CD14-positive monocyte (primary cell): ENCODE measurements around the gene UTP4. TPM values are rescaled to one million over a fixed set of nuclear protein-coding genes. Genes with fewer than 3 reads are reported as not detected.

ENCODE experiments used
- DNase-seq, 3 donors: peaks; one replicate each; pipeline ENCODE4 v3.0.0-alpha.2; 2011 to 2022
- H2AFZ ChIP-seq: 2 replicates; pipeline ENCODE4 v1.6.0; 2012; ENCODE audit warnings: mild to moderate bottlenecking, low read depth, low read length, inconsistent platforms; ENCODE audit not compliant: insufficient read depth, poor library complexity, severe bottlenecking
- H3K27ac ChIP-seq, 2 donors: 1 replicate in 1 of 2; 2 replicates in 1 of 2; pipeline ENCODE4 v1.5.1; 2012 to 2013; ENCODE audit warnings: low read length in 2 of 2, control low read depth in 1 of 2, inconsistent platforms in 1 of 2, low read depth in 1 of 2, mild to moderate bottlenecking in 1 of 2
- H3K27me3 ChIP-seq, 2 donors: one replicate each; pipeline versions ENCODE4 v1.6.0 to v1.6.1; 2011 to 2013; ENCODE audit warnings: low read length in 2 of 2; ENCODE audit not compliant: control insufficient read depth in 2 of 2, insufficient read depth in 2 of 2
- H3K36me3 ChIP-seq, 2 donors: replicated peaks in 1 of 2; 1 replicate in 1 of 2; 2 replicates in 1 of 2; pipeline versions ENCODE4 v1.5.1 to v1.6.1; 2012 to 2013; ENCODE audit warnings: low read length in 2 of 2, control low read depth in 1 of 2, inconsistent platforms in 1 of 2, mild to moderate bottlenecking in 1 of 2; ENCODE audit not compliant: insufficient read depth in 2 of 2, control insufficient read depth in 1 of 2
- H3K4me1 ChIP-seq, 2 donors: 1 replicate in 1 of 2; 2 replicates in 1 of 2; pipeline versions ENCODE4 v1.5.1 to v1.6.1; 2012 to 2013; ENCODE audit warnings: low read length in 2 of 2, control low read depth in 1 of 2, inconsistent platforms in 1 of 2, mild to moderate bottlenecking in 1 of 2, moderate library complexity in 1 of 2; ENCODE audit not compliant: insufficient read depth in 2 of 2, control insufficient read depth in 1 of 2
- H3K4me2 ChIP-seq: replicated peaks from 2 replicates; pipeline ENCODE3; 2012; ENCODE audit warnings: low read length, moderate library complexity, mild to moderate bottlenecking; ENCODE audit not compliant: poor library complexity, severe bottlenecking; ENCODE audit errors: extremely low read depth
- H3K4me3 ChIP-seq, 3 experiments: fragments of 200-600 bp in 1 of 3; sonication (generic) in 1 of 3; replicated peaks in 1 of 3; 1 replicate in 2 of 3; 2 replicates in 1 of 3; pipeline ENCODE4 v1.5.1; 2011 to 2013; ENCODE audit warnings: low read length in 3 of 3, mild to moderate bottlenecking in 3 of 3, control low read depth in 2 of 3, low read depth in 2 of 3, inconsistent platforms in 1 of 3, moderate library complexity in 1 of 3
- H3K79me2 ChIP-seq: 2 replicates; pipeline ENCODE4 v1.6.0; 2012; ENCODE audit warnings: mild to moderate bottlenecking, control low read depth, inconsistent platforms, low read length, moderate library complexity; ENCODE audit not compliant: insufficient read depth
- H3K9ac ChIP-seq: 2 replicates; pipeline ENCODE4 v1.6.0; 2017; ENCODE audit warnings: low read length, mild to moderate bottlenecking; ENCODE audit not compliant: insufficient read depth, poor library complexity, severe bottlenecking
- H3K9me3 ChIP-seq, 2 donors: replicated peaks in 1 of 2; 1 replicate in 1 of 2; 2 replicates in 1 of 2; pipeline versions ENCODE4 v1.5.1 to v1.6.1; 2012 to 2013; ENCODE audit warnings: low read length in 2 of 2, control low read depth in 1 of 2; ENCODE audit not compliant: control insufficient read depth in 1 of 2, insufficient read depth in 1 of 2
- H4K20me1 ChIP-seq: 2 replicates; pipeline ENCODE4 v1.6.0; 2012; ENCODE audit warnings: mild to moderate bottlenecking, low read length, control low read depth, moderate library complexity; ENCODE audit not compliant: insufficient read depth
- H3K27ac Mint-ChIP-seq, 7 donors: one replicate each; pipeline ENCODE4 v1.8.0; 2020; ENCODE audit warnings: mild to moderate bottlenecking in 7 of 7, mixed read lengths in 7 of 7, moderate library complexity in 6 of 7, inconsistent platforms in 2 of 7
- H3K27me3 Mint-ChIP-seq, 3 donors: one replicate each; pipeline ENCODE4 v1.8.0; 2021 to 2022; ENCODE audit warnings: low read depth in 3 of 3, mild to moderate bottlenecking in 3 of 3, mixed read lengths in 3 of 3, moderate library complexity in 3 of 3, inconsistent platforms in 1 of 3
- H3K36me3 Mint-ChIP-seq, 2 donors: one replicate each; pipeline ENCODE4 v1.8.0; 2020; ENCODE audit warnings: mixed read lengths in 2 of 2, inconsistent platforms in 1 of 2, mild to moderate bottlenecking in 1 of 2
- H3K4me1 Mint-ChIP-seq: one replicate; pipeline ENCODE4 v1.8.0; 2020; ENCODE audit warnings: mild to moderate bottlenecking, mixed read lengths
- H3K4me3 Mint-ChIP-seq, 2 donors: one replicate each; pipeline ENCODE4 v1.8.0; 2020; ENCODE audit warnings: mild to moderate bottlenecking in 2 of 2, mixed read lengths in 2 of 2, moderate library complexity in 1 of 2
- H3K9me3 Mint-ChIP-seq, 7 donors: one replicate each; pipeline ENCODE4 v1.8.0; 2020 to 2022; ENCODE audit warnings: mixed read lengths in 7 of 7, mild to moderate bottlenecking in 6 of 7, moderate library complexity in 6 of 7, inconsistent platforms in 2 of 7
- WGBS: methylation state at CpG from one replicate; pipeline ENCODE4 v1.1.5; 2013; ENCODE audit warnings: missing lambda C conversion rate; ENCODE audit not compliant: insufficient coverage; 5-methylcytosine and 5-hydroxymethylcytosine counted together
- intact Hi-C, 2 donors: fragments of 100-400 bp; cut with micrococcal nuclease; formaldehyde crosslinking; loops; one replicate each; pipeline versions ENCODE4 v1.15.0 to v1.15.1; 2023
- polyA plus RNA-seq, 3 donors: library from polyadenylated mRNA; depleted of rRNA in 1 of 3; unstranded in 2 of 3; stranded (reverse) in 1 of 3; fragments of 300-500 nt in 2 of 3; fragments of >200 nt in 1 of 3; fragmentation: Illumina TruSeq in 2 of 3; gene quantifications; 1 replicate in 2 of 3; 2 replicates in 1 of 3; pipeline ENCODE4 v1.2.3, GENCODE V29; 2012 to 2021
- TF ChIP-seq, protein P1 (sequence below): fragments of 200-600 bp; IDR thresholded peaks from one replicate; pipeline ENCODE4 v1.8.0; 2022; ENCODE audit warnings: antibody characterized with exemption, mild to moderate bottlenecking

The UTP4 gene
- polyA plus RNA-seq, 3 donors: 15.3 to 27.8 (median 19.6) TPM

GRCh38 chr16:69084289-69084688 lies 48.2 kb upstream of the UTP4 start:
- H4K20me1 ChIP-seq: no peaks in the 10 kb centered on the region
- no peak overlapping the region for H3K4me2 ChIP-seq
- H3K36me3 Mint-ChIP-seq: peaks cover 19 to 32% of the 10 kb centered on the region in 2 donors
- TF ChIP-seq, protein P1, sequence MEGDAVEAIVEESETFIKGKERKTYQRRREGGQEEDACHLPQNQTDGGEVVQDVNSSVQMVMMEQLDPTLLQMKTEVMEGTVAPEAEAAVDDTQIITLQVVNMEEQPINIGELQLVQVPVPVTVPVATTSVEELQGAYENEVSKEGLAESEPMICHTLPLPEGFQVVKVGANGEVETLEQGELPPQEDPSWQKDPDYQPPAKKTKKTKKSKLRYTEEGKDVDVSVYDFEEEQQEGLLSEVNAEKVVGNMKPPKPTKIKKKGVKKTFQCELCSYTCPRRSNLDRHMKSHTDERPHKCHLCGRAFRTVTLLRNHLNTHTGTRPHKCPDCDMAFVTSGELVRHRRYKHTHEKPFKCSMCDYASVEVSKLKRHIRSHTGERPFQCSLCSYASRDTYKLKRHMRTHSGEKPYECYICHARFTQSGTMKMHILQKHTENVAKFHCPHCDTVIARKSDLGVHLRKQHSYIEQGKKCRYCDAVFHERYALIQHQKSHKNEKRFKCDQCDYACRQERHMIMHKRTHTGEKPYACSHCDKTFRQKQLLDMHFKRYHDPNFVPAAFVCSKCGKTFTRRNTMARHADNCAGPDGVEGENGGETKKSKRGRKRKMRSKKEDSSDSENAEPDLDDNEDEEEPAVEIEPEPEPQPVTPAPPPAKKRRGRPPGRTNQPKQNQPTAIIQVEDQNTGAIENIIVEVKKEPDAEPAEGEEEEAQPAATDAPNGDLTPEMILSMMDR: no peak
- intact Hi-C loops: no loop called here
- peaks cover 2 to 4% of the 10 kb centered on the region in 2 donors for H3K4me1 ChIP-seq
- peaks cover 17% of the 10 kb centered on the region for H3K4me1 Mint-ChIP-seq
- H3K36me3 ChIP-seq: peaks cover 14 to 26% of the 10 kb centered on the region in 2 donors
- no peak overlapping the region for H3K27ac Mint-ChIP-seq
- no peaks in the 10 kb centered on the region for H3K9me3 ChIP-seq
- no peak for DNase-seq
- no peak overlapping the region for H3K9ac ChIP-seq
- H3K9me3 Mint-ChIP-seq: peaks cover 0 to 5% (median 0%) of the 10 kb centered on the region in 7 donors
- H3K4me3 ChIP-seq: no peak overlapping the region
- 100% methylated on average over 2 of the region's 2 CpGs for WGBS
- no peak overlapping the region for H3K27ac ChIP-seq
- no peak overlapping the region for H3K4me3 Mint-ChIP-seq
- no peaks in the 10 kb centered on the region for H3K79me2 ChIP-seq
- no peaks in the 10 kb centered on the region for H3K27me3 ChIP-seq
- H3K27me3 Mint-ChIP-seq: no peaks in the 10 kb centered on the region
- H2AFZ ChIP-seq: no peak overlapping the region

GRCh38 chr16:69085032-69085695 lies 47.3 kb upstream of the UTP4 start:
- Histone ChIP-seq H3K4me2 (no peak overlapping the region), H3K27me3 (no peaks in the 10 kb centered on the region), H3K27ac (no peak overlapping the region), H3K79me2 (no peaks in the 10 kb centered on the region), H2AFZ (no peak overlapping the region), H3K36me3 (peaks cover 14 to 26% of the 10 kb centered on the region in 2 donors), H3K9me3 (no peaks in the 10 kb centered on the region), H3K4me1 (peaks cover 9 to 11% of the 10 kb centered on the region in 2 donors), H4K20me1 (no peaks in the 10 kb centered on the region), H3K4me3 (no peak overlapping the region), H3K9ac (no peak overlapping the region)
- peaks cover 0 to 2% (median 0%) of the 10 kb centered on the region in 3 donors for H3K27me3 Mint-ChIP-seq
- no peak overlapping the region for H3K4me3 Mint-ChIP-seq
- no peak overlapping the region for H3K27ac Mint-ChIP-seq
- TF ChIP-seq, protein P1: no peak
- intact Hi-C loops: no loop called here
- H3K9me3 Mint-ChIP-seq: peaks cover 0 to 5% (median 0%) of the 10 kb centered on the region in 7 donors
- peaks cover 24% of the 10 kb centered on the region for H3K4me1 Mint-ChIP-seq
- DNase-seq: no peak
- WGBS: 35% methylated on average over 3 of the region's 5 CpGs
- peaks cover 19 to 32% of the 10 kb centered on the region in 2 donors for H3K36me3 Mint-ChIP-seq
